ENCODE measurements around the gene DNAH17.

DNAH17 gene

DNA sequence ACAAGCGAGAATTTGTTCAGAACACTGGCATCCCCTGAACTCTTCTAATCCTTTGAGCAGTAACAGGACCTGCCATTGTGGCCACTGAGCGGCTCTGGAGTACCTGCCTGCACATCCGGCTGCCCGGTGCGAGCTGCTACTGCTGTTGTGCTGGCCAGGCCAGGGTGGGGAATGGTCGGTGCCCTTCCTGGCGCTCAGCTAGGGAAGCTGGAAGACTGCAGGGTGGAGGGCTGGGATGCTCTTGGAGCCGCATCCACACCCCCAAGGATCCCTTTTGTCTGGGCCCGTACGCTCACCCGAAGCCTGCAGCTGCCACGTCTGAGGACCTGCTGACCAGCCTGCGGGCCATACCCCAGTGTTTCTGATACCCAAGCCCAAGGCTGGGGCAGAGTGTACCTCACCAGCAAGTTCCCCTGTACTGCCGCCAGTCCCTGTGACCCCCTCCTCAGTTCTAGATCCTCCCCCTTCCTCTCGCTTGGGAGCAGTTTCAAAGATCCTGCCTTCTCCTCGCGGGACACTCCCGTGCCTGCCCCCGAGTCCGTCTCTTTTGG, 149.1 kb downstream of the DNAH17 start:
- peaks cover 20% of the 10 kb centered on the region for H3K36me3 ChIP-seq
- H3K4me1 ChIP-seq = no peaks in the 10 kb centered on the region
- no peak for DNase-seq
- no peak overlapping the region for H3K4me3 ChIP-seq (ENCODE audit: low read depth, low read length)
- TF ChIP-seq, protein P1, sequence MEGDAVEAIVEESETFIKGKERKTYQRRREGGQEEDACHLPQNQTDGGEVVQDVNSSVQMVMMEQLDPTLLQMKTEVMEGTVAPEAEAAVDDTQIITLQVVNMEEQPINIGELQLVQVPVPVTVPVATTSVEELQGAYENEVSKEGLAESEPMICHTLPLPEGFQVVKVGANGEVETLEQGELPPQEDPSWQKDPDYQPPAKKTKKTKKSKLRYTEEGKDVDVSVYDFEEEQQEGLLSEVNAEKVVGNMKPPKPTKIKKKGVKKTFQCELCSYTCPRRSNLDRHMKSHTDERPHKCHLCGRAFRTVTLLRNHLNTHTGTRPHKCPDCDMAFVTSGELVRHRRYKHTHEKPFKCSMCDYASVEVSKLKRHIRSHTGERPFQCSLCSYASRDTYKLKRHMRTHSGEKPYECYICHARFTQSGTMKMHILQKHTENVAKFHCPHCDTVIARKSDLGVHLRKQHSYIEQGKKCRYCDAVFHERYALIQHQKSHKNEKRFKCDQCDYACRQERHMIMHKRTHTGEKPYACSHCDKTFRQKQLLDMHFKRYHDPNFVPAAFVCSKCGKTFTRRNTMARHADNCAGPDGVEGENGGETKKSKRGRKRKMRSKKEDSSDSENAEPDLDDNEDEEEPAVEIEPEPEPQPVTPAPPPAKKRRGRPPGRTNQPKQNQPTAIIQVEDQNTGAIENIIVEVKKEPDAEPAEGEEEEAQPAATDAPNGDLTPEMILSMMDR (IDR thresholded peaks at IDR 0.05; ENCODE audit: low read depth, low read length) = no peak
- H3K9me3 ChIP-seq = no peaks in the 10 kb centered on the region
- H3K27me3 ChIP-seq = no peaks in the 10 kb centered on the region

DNA sequence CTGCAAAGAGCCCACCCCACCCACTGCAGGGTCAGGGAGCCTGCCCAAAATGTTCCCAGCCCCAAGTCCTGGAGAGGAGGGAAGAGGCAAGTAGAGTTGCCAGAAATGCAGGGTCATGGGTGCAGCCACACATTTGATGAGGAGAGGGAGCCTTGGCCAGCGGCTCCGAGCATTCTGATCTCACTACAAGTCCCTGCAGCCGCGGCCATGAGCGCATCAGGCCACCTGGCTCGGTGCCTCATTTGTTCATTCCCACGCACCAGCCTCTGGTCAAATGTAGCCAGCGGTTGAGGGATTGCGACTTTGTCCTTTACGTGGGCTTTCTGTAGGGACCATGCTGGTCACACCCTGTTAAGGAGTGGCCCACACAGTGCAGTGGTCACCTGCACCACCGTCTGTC, 150.1 kb downstream of the DNAH17 start:
- Histone ChIP-seq H3K27me3 (no peaks in the 10 kb centered on the region), H3K9me3 (no peaks in the 10 kb centered on the region), H3K4me1 (no peaks in the 10 kb centered on the region), H3K36me3 (peaks cover 20% of the 10 kb centered on the region), H3K4me3 (ENCODE audit: low read depth, low read length) (no peak overlapping the region)
- TF ChIP-seq, protein P1 (IDR thresholded peaks at IDR 0.05; ENCODE audit: low read depth, low read length) = no peak
- no peak for DNase-seq

DNA sequence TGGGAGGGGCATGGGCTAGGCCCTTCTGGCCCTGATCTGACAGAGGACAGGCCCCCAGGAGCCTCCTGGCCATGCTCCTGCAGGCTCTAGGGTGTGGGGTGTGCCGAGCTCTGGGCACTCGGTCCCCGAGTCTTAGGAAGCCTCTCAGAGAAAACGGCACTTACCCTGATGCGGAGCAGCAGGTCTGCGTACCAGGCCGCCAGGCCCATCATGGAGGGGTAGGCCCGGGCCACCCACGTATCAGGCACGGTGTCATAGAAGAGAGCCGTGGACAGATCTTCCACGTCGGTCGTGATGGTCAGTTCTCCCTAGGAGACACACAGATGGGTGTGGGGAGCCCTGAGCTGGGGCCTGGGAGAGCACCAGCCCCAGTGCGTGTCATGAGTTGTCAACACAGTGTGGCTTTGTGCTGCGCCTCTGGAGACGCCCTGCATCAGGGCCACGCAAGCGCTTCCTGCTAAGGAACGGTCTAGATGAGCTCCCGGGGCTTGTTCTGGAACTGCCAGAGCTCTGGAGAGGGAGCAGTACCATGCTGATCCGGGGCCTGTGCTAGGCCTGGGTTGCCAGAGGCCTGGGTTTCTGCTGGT, 150.8 kb downstream of the DNAH17 start:
- TF ChIP-seq, protein P1 (IDR thresholded peaks at IDR 0.05; ENCODE audit: low read depth, low read length) = no peak
- Histone ChIP-seq H3K36me3 (peaks cover 25% of the 10 kb centered on the region), H3K4me1 (no peaks in the 10 kb centered on the region), H3K27me3 (no peaks in the 10 kb centered on the region), H3K4me3 (ENCODE audit: low read depth, low read length) (no peak overlapping the region), H3K9me3 (no peaks in the 10 kb centered on the region)
- DNase-seq = no peak

DNA sequence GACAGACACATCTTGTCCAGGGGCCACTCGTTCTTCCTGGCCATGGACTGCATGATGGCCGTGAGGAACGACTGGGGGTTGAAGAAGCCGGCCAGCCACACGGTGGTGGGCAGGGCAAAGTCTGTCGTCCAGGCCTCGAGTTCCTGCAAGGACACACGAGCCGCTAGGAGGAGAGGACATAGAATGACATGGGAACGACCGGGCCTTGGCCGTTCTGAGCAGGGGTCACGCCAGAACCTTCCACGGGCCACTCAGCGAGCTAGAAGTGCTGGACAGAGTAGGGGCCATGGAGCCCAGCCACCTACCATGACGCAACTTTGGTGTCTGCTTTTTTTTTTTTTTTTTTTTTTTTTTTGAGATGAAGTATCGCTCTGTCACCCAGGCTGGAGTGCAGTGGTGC, 151.8 kb downstream of the DNAH17 start:
- no peaks in the 10 kb centered on the region for H3K27me3 ChIP-seq

DNA sequence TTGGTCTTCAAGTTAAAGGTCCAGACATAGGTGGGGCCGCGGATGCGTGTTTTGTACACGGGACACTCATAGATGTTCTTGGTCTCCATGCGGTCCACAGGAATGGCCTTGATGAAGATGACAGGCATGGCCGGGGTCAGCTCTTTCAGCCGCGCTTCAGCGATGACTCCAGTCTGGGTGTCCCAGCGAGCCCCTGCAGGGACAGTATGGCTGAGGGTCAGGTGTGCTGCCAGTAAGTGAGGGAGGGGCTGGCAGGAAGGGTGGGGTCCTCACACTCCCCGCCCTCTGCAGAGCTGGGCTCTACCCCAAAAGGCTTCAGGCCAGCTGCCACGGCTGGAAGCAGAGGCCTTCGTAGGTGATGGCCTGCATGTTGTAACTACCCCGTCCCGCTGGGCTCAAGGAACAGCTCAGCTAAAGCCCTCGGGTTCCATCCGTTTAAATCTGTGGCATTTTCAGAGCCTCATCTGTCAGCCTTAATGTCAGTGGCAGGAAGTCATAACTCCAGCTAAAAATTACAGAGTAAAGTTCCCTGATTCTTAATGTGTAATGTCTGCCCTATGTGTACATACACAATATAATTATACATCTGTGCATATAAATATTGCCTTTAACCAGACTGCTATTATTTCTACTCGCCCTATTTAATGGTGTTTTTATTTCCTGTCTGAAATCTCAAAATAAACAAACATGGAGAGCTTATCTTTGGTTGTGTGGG, 153.1 kb downstream of the DNAH17 start:
- H3K4me1 ChIP-seq = no peaks in the 10 kb centered on the region
- H3K4me3 ChIP-seq (ENCODE audit: low read depth, low read length) = no peak overlapping the region
- H3K36me3 ChIP-seq = peaks cover 33% of the 10 kb centered on the region
- no peaks in the 10 kb centered on the region for H3K27me3 ChIP-seq
- DNase-seq = no peak
- TF ChIP-seq, protein P1 (IDR thresholded peaks at IDR 0.05; ENCODE audit: low read depth, low read length) = no peak
- H3K9me3 ChIP-seq = no peaks in the 10 kb centered on the region

More for the DNA sequence above, 151.8 kb downstream of the DNAH17 start:
- DNase-seq = no peak
- Histone ChIP-seq H3K36me3 (peaks cover 28% of the 10 kb centered on the region), H3K9me3 (no peaks in the 10 kb centered on the region), H3K4me1 (no peaks in the 10 kb centered on the region), H3K4me3 (ENCODE audit: low read depth, low read length) (no peak overlapping the region)
- TF ChIP-seq, protein P1 (IDR thresholded peaks at IDR 0.05; ENCODE audit: low read depth, low read length) = no peak
